ENCODE data around the gene PRRX2. TPM values are rescaled to one million over a fixed set of nuclear protein-coding genes. Genes with fewer than 3 reads are reported as not detected.

Gene PRRX2
- total and polyA plus RNA-seq, 2 of the 4 experiments (the other 2 are of a cell fraction): 12.7 to 35.5 TPM

DNA sequence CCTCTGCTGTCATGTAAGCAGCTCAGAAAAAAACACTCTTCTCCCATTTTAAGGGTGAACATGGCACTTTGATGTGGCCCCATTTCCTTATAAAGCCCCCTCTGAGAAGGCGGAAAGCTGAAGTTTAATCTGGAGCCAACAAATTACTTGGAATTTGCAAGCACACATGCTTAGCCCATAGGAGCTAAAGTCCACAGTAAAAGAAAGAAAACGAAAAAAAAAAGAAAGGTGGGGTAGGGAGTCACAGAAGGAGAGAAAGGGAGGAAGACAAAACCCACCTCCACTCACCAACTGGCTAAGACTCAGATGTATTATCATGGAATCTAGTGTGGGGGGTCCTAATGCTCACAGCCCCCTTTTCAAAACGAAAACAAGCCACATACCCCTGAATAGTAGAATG, 30.4 kb downstream of the PRRX2 start:
- no peak overlapping the region for H2BK5ac ChIP-seq (ENCODE audit: low read depth, low read length, poor library complexity, severe bottlenecking)
- H3K9me1 ChIP-seq (ENCODE audit: insufficient read depth, low read length): peaks cover 21% of the 10 kb centered on the region
- peaks cover 31% of the 10 kb centered on the region for H3K4me1 ChIP-seq (ENCODE audit: control insufficient read depth, insufficient read depth, low read length)
- intact Hi-C loops (cut with micrococcal nuclease) (no loop called here), dilution Hi-C loops (cut with HindIII; ENCODE audit: low sequenced_read_pairs, unreplicated experiment) (no loop called here), in situ Hi-C loops (cut with MboI; ENCODE audit: low sequenced_read_pairs) (no loop called here)
- peak overlapping the region; percentile 70; the same call in 1 of the 2 replicates for H3K14ac ChIP-seq (replicated peaks; ENCODE audit: low read depth, low read length)
- peak overlapping the region; percentile 87 for H3K4ac ChIP-seq (ENCODE audit: low read depth, low read length)
- peak overlapping the region; percentile 100 for H4K91ac ChIP-seq (ENCODE audit: insufficient read depth, low read depth, low read length)
- CTCF ChIA-PET: no interaction called here
- H2BK20ac ChIP-seq (ENCODE audit: low read depth, low read length): peak overlapping the region; percentile 56
- H4K5ac ChIP-seq (ENCODE audit: low read depth, low read length): no peak overlapping the region
- H3K79me1 ChIP-seq (ENCODE audit: low read depth in 1 of 2, low read length in 2 of 2): peaks cover 26 to 82% of the 10 kb centered on the region in 2 experiments; a peak in 3 of 4 replicates
- BruUV-seq (replicated peaks): no TSS peak
- H3K27ac ChIP-seq (ENCODE audit: insufficient read depth, low read length): peak overlapping the region; percentile 31; the same call in 1 of the 2 replicates
- H3K23ac ChIP-seq (ENCODE audit: low read depth, low read length): 0 out of 2 replicates have a peak overlapping the region, but pooled peaks have one; percentile 79
- H3K56ac ChIP-seq (ENCODE audit: extremely low read depth, insufficient read depth, low read length): no peak overlapping the region; the same call in 1 of the 2 replicates
- H4K8ac ChIP-seq (ENCODE audit: low read depth in 2 of 2, low read length in 2 of 2): peak overlapping the region; percentile 71 to 82; a peak in 3 of 4 replicates
- H2AFZ ChIP-seq (replicated peaks; ENCODE audit: low read length, poor library complexity): no peak overlapping the region
- H2BK120ac ChIP-seq (ENCODE audit: low read depth, low read length): peak overlapping the region; percentile 96
- POLR2A ChIA-PET (ENCODE audit: unreplicated experiment): interaction anchor here (0.6 kb wide), 1 partner anchor 81 kb away, joined by 3 read pairs; no protein-coding TSS in a partner anchor
- TF ChIP-seq, protein P1, sequence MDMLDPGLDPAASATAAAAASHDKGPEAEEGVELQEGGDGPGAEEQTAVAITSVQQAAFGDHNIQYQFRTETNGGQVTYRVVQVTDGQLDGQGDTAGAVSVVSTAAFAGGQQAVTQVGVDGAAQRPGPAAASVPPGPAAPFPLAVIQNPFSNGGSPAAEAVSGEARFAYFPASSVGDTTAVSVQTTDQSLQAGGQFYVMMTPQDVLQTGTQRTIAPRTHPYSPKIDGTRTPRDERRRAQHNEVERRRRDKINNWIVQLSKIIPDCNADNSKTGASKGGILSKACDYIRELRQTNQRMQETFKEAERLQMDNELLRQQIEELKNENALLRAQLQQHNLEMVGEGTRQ (IDR thresholded peaks at IDR 0.05; ENCODE audit: low read depth, low read length): no peak
- TF ChIP-seq POLR2A (IDR thresholded peaks at IDR 0.05; ENCODE audit: low read depth, low read length): no peak
- no peak for TF ChIP-seq BHLHE40 (IDR thresholded peaks at IDR 0.05; ENCODE audit: low read depth, low read length)
- no peak for TF ChIP-seq NFE2L2 (IDR thresholded peaks at IDR 0.05; ENCODE audit: low read depth, low read length)
- TF ChIP-seq MAZ (IDR thresholded peaks at IDR 0.05; ENCODE audit: borderline replicate concordance, low read depth, low read length): no peak
- TF ChIP-seq, protein P2, sequence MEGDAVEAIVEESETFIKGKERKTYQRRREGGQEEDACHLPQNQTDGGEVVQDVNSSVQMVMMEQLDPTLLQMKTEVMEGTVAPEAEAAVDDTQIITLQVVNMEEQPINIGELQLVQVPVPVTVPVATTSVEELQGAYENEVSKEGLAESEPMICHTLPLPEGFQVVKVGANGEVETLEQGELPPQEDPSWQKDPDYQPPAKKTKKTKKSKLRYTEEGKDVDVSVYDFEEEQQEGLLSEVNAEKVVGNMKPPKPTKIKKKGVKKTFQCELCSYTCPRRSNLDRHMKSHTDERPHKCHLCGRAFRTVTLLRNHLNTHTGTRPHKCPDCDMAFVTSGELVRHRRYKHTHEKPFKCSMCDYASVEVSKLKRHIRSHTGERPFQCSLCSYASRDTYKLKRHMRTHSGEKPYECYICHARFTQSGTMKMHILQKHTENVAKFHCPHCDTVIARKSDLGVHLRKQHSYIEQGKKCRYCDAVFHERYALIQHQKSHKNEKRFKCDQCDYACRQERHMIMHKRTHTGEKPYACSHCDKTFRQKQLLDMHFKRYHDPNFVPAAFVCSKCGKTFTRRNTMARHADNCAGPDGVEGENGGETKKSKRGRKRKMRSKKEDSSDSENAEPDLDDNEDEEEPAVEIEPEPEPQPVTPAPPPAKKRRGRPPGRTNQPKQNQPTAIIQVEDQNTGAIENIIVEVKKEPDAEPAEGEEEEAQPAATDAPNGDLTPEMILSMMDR (conservative IDR thresholded peaks at IDR 0.05; ENCODE audit: low read depth, low read length): no peak
- no peak for TF ChIP-seq RFX5 (IDR thresholded peaks at IDR 0.05; ENCODE audit: low read depth, low read length)
- no peak for TF ChIP-seq MXI1 (IDR thresholded peaks at IDR 0.05; ENCODE audit: borderline replicate concordance, low read depth, low read length)
- TF ChIP-seq RAD21 (IDR thresholded peaks at IDR 0.05; ENCODE audit: low read length): no peak
- peaks cover 12% of the 10 kb centered on the region for H3K36me3 ChIP-seq (ENCODE audit: control insufficient read depth, insufficient read depth, low read length)
- peaks cover 3% of the 10 kb centered on the region; the same call in 1 of the 2 replicates for H4K20me1 ChIP-seq (ENCODE audit: insufficient read depth, low read length)
- peak overlapping the region; percentile 99 for H2AK5ac ChIP-seq (ENCODE audit: low read depth, low read length)
- ATAC-seq (ENCODE audit: low read depth) (no peak), DNase-seq (no peak)
- H2BK15ac ChIP-seq (ENCODE audit: low read depth, low read length): peak overlapping the region; percentile 67; the same call in 2 of the 3 replicates
- 100% methylated on average over 1 of the region's 3 CpGs; no CpG with 5 or more reads in 1 of the 2 experiments for WGBS, 2 experiments (ENCODE audit: extremely low coverage in 2 of 2, insufficient read length in 1 of 2)
- no peaks in the 10 kb centered on the region for H3K27me3 ChIP-seq (ENCODE audit: control insufficient read depth, insufficient read depth, low read length)
- no peak overlapping the region for H3K9ac ChIP-seq (ENCODE audit: low read depth, low read length)
- no peak overlapping the region for H2AK9ac ChIP-seq (replicated peaks; ENCODE audit: low read depth, low read length, poor library complexity)
- no peaks in the 10 kb centered on the region for H3K9me3 ChIP-seq (ENCODE audit: control insufficient read depth, insufficient read depth, low read length)
- H3K4me3 ChIP-seq (ENCODE audit: insufficient read depth, low read depth, low read length): no peak overlapping the region
- no peak overlapping the region for H3K4me2 ChIP-seq (ENCODE audit: low read depth, low read length)
- no peak overlapping the region; the same call in 1 of the 2 replicates for H3K18ac ChIP-seq (ENCODE audit: low read depth, low read length)

Measured in IMR-90 (cell line).